Measurements from ENCODE around the gene NIPAL1.

NIPAL1 gene

GRCh38 chr4:48039561-48039960 is 23.0 kb downstream of the NIPAL1 start:
- Histone ChIP-seq H3K4me3 (ENCODE audit: low read length) (no peak overlapping the region), H3F3A (ENCODE audit: control insufficient read depth, insufficient read depth) (peaks cover 33% of the 10 kb centered on the region), H3K9me2 (replicated peaks; ENCODE audit: control insufficient read depth, low read length) (no peaks in the 10 kb centered on the region), H4K20me1 (ENCODE audit: control insufficient read depth, insufficient read depth, low read depth, low read length) (no peaks in the 10 kb centered on the region), H3K4me1 (ENCODE audit: control insufficient read depth, low read length) (peaks cover 90% of the 10 kb centered on the region), H3K9me3 (ENCODE audit: control insufficient read depth, insufficient read depth, low read length) (no peaks in the 10 kb centered on the region), H3K4me2 (ENCODE audit: low read length) (no peak overlapping the region), H3K27ac (ENCODE audit: low read depth, low read length) (no peak overlapping the region), H3K27me3 (ENCODE audit: control insufficient read depth, low read length) (no peaks in the 10 kb centered on the region), H3K36me3 (ENCODE audit: control insufficient read depth, low read length) (peaks cover 3% of the 10 kb centered on the region; the same call in 1 of the 2 replicates), H3K79me2 (ENCODE audit: control insufficient read depth, low read length) (no peaks in the 10 kb centered on the region)
- no peak for TF ChIP-seq EZH2phosphoT487 (IDR thresholded peaks at IDR 0.05; ENCODE audit: borderline replicate concordance, low read length)

DNA sequence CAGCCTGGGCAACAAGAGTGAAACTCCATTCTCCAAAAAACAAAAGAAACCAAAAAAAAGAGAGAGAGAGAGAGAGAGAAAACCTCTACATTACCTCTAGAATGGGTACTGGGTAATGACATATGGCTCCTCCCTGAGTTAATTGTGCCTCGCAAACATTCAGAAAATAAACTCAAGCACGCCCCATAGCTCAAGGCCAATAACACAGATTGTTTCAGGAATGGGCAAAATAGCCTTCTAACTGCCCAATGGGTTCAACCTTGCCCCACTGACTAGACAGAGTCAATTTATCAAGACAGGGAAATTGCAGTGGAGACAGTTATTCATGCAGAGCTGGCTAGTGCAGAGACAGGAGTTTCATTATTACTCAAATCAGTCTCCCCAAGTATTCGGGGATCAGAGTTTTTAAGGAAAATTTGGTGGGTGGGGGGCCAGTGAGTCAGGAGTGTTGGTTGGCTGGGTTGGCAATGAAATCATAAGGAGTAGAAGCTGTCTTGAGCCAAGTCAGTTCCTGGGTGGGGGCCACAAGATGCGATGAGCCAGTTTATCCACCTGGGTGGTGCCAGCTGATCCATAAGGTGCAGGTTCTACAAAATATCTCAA is 25.1 kb downstream of the NIPAL1 start:
- H3K36me3 ChIP-seq (ENCODE audit: control insufficient read depth, low read length) = no peaks in the 10 kb centered on the region; the same call in 1 of the 2 replicates
- peaks cover 21% of the 10 kb centered on the region for H3F3A ChIP-seq (ENCODE audit: control insufficient read depth, insufficient read depth)
- H4K20me1 ChIP-seq (ENCODE audit: control insufficient read depth, insufficient read depth, low read depth, low read length) = no peaks in the 10 kb centered on the region
- H3K27ac ChIP-seq (ENCODE audit: low read depth, low read length) = no peak overlapping the region
- H3K9me3 ChIP-seq (ENCODE audit: control insufficient read depth, insufficient read depth, low read length) = no peaks in the 10 kb centered on the region
- H3K79me2 ChIP-seq (ENCODE audit: control insufficient read depth, low read length) = no peaks in the 10 kb centered on the region
- peaks cover 90% of the 10 kb centered on the region for H3K4me1 ChIP-seq (ENCODE audit: control insufficient read depth, low read length)
- H3K4me3 ChIP-seq (ENCODE audit: low read length) = no peak overlapping the region
- no peaks in the 10 kb centered on the region for H3K9me2 ChIP-seq (replicated peaks; ENCODE audit: control insufficient read depth, low read length)
- TF ChIP-seq, protein P1, sequence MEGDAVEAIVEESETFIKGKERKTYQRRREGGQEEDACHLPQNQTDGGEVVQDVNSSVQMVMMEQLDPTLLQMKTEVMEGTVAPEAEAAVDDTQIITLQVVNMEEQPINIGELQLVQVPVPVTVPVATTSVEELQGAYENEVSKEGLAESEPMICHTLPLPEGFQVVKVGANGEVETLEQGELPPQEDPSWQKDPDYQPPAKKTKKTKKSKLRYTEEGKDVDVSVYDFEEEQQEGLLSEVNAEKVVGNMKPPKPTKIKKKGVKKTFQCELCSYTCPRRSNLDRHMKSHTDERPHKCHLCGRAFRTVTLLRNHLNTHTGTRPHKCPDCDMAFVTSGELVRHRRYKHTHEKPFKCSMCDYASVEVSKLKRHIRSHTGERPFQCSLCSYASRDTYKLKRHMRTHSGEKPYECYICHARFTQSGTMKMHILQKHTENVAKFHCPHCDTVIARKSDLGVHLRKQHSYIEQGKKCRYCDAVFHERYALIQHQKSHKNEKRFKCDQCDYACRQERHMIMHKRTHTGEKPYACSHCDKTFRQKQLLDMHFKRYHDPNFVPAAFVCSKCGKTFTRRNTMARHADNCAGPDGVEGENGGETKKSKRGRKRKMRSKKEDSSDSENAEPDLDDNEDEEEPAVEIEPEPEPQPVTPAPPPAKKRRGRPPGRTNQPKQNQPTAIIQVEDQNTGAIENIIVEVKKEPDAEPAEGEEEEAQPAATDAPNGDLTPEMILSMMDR (IDR thresholded peaks at IDR 0.05; ENCODE audit: low read depth, low read length, poor library complexity, severe bottlenecking) = no peak
- TF ChIP-seq EZH2phosphoT487 (IDR thresholded peaks at IDR 0.05; ENCODE audit: borderline replicate concordance, low read length) = no peak
- no peaks in the 10 kb centered on the region for H3K27me3 ChIP-seq (ENCODE audit: control insufficient read depth, low read length)
- H3K4me2 ChIP-seq (ENCODE audit: low read length) = no peak overlapping the region

DNA sequence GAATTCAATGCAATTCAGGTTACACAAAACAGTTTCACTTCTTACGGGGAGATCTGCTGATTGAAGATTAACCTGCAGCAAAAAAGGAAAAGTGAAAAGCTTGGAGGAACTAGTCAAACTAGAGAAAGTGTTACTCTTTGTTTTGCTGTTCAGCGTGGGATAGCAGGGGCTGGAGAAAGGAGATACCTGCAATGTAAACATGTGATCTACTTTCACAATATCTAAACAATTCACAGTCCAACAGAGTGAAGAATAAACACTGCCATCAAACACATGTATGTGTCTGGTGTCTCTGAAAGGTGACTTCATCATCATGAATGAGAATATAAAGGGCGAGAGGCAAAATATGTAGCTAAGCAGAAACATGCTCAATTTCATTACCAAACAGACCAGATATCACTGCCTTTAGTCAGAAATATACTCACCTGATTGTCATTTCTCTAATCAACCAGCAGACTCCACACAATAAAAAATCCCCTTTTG is 26.4 kb downstream of the NIPAL1 start:
- H3K36me3 ChIP-seq (ENCODE audit: control insufficient read depth, low read length) = no peaks in the 10 kb centered on the region; the same call in 1 of the 2 replicates
- H3K79me2 ChIP-seq (ENCODE audit: control insufficient read depth, low read length) = no peaks in the 10 kb centered on the region
- no peak for TF ChIP-seq EZH2phosphoT487 (IDR thresholded peaks at IDR 0.05; ENCODE audit: borderline replicate concordance, low read length)
- TF ChIP-seq, protein P1 (IDR thresholded peaks at IDR 0.05; ENCODE audit: low read depth, low read length, poor library complexity, severe bottlenecking) = no peak
- peaks cover 91% of the 10 kb centered on the region for H3K4me1 ChIP-seq (ENCODE audit: control insufficient read depth, low read length)
- peaks cover 9% of the 10 kb centered on the region for H3F3A ChIP-seq (ENCODE audit: control insufficient read depth, insufficient read depth)
- H3K9me2 ChIP-seq (replicated peaks; ENCODE audit: control insufficient read depth, low read length) = no peaks in the 10 kb centered on the region
- no peak overlapping the region for H3K27ac ChIP-seq (ENCODE audit: low read depth, low read length)
- H3K9me3 ChIP-seq (ENCODE audit: control insufficient read depth, insufficient read depth, low read length) = no peaks in the 10 kb centered on the region
- peak overlapping the region; percentile 70 for H3K4me2 ChIP-seq (ENCODE audit: low read length)
- H3K4me3 ChIP-seq (ENCODE audit: low read length) = peak overlapping the region; percentile 22; the same call in 1 of the 2 replicates
- no peaks in the 10 kb centered on the region for H4K20me1 ChIP-seq (ENCODE audit: control insufficient read depth, insufficient read depth, low read depth, low read length)
- H3K27me3 ChIP-seq (ENCODE audit: control insufficient read depth, low read length) = no peaks in the 10 kb centered on the region

- no peaks in the 10 kb centered on the region for H3K9me2 ChIP-seq (replicated peaks; ENCODE audit: control insufficient read depth, low read length)
- no peak overlapping the region for H3K27ac ChIP-seq (ENCODE audit: low read depth, low read length)
- H3K4me2 ChIP-seq (ENCODE audit: low read length) = peak overlapping the region; percentile 70
- peaks cover 9% of the 10 kb centered on the region for H3F3A ChIP-seq (ENCODE audit: control insufficient read depth, insufficient read depth)
- H3K9me3 ChIP-seq (ENCODE audit: control insufficient read depth, insufficient read depth, low read length) = no peaks in the 10 kb centered on the region
- peaks cover 92% of the 10 kb centered on the region for H3K4me1 ChIP-seq (ENCODE audit: control insufficient read depth, low read length)
- peak overlapping the region; percentile 22 for H3K4me3 ChIP-seq (ENCODE audit: low read length)
- H4K20me1 ChIP-seq (ENCODE audit: control insufficient read depth, insufficient read depth, low read depth, low read length) = no peaks in the 10 kb centered on the region
- H3K79me2 ChIP-seq (ENCODE audit: control insufficient read depth, low read length) = no peaks in the 10 kb centered on the region
- TF ChIP-seq EZH2phosphoT487 (IDR thresholded peaks at IDR 0.05; ENCODE audit: borderline replicate concordance, low read length) = no peak
- TF ChIP-seq, protein P1 (IDR thresholded peaks at IDR 0.05; ENCODE audit: low read depth, low read length, poor library complexity, severe bottlenecking) = no peak
- no peaks in the 10 kb centered on the region for H3K27me3 ChIP-seq (ENCODE audit: control insufficient read depth, low read length)
- no peaks in the 10 kb centered on the region for H3K36me3 ChIP-seq (ENCODE audit: control insufficient read depth, low read length)
These were observed 26.9 kb downstream of the NIPAL1 start for GRCh38 chr4:48043504-48043903.

All from DOHH2 (cell line).